Muscle of leg (tissue), 11 donors: Measurements from ENCODE around the gene RAB11FIP4. TPM values are rescaled to one million over a fixed set of nuclear protein-coding genes. Genes with fewer than 3 reads are reported as not detected.

ENCODE experiments used
- DNase-seq: peaks from one replicate; pipeline ENCODE4 v3.0.0; 2013
- H3K27ac ChIP-seq: one replicate; pipeline ENCODE4 v1.5.1; 2013; ENCODE audit warnings: mild to moderate bottlenecking, low read length, control low read depth
- H3K27me3 ChIP-seq: one replicate; pipeline ENCODE4 v1.6.1; 2013; ENCODE audit warnings: low read length; ENCODE audit not compliant: control insufficient read depth, insufficient read depth
- H3K36me3 ChIP-seq: one replicate; pipeline ENCODE4 v1.6.1; 2013; ENCODE audit warnings: low read length; ENCODE audit not compliant: control insufficient read depth, insufficient read depth
- H3K4me1 ChIP-seq: one replicate; pipeline ENCODE4 v1.6.1; 2013; ENCODE audit warnings: low read length; ENCODE audit not compliant: control insufficient read depth, insufficient read depth
- H3K4me3 ChIP-seq: one replicate; pipeline ENCODE4 v1.5.1; 2013; ENCODE audit warnings: low read length, control low read depth
- H3K9me3 ChIP-seq: replicated peaks from 2 replicates; pipeline ENCODE4 v1.6.1; 2013; ENCODE audit warnings: low read depth, low read length; ENCODE audit not compliant: control insufficient read depth
- WGBS: methylation state at CpG from one replicate; pipeline ENCODE4 v1.1.5; 2013; ENCODE audit warnings: missing lambda C conversion rate; ENCODE audit not compliant: insufficient coverage; 5-methylcytosine and 5-hydroxymethylcytosine counted together
- polyA plus RNA-seq, 8 donors: library from polyadenylated mRNA; unstranded; fragments of 120-200 nt; gene quantifications; one replicate each; pipeline versions ENCODE4 v1.2.1 to v1.2.3, GENCODE V29; 2013; ENCODE audit warnings: inconsistent platforms in 1 of 8, low replicate concordance in 1 of 8; ENCODE audit not compliant: insufficient read length in 8 of 8, insufficient read depth in 1 of 8
- total RNA-seq: library from RNA; stranded (reverse); fragments of 120-200 nt; gene quantifications from one replicate; pipeline ENCODE4 v1.2.4, GENCODE V29; 2013

The RAB11FIP4 gene
- total and polyA plus RNA-seq, 9 donors, result 0.28 to 1.6 (median 0.89) TPM

- no peaks in the 10 kb centered on the region for H3K27me3 ChIP-seq
- no peaks in the 10 kb centered on the region for H3K9me3 ChIP-seq
- WGBS, result 79% methylated on average over 3 of the region's 4 CpGs
- H3K4me1 ChIP-seq, result peaks cover 7% of the 10 kb centered on the region
- no peak overlapping the region for H3K4me3 ChIP-seq
- H3K36me3 ChIP-seq, result no peaks in the 10 kb centered on the region
- no peak for DNase-seq
- H3K27ac ChIP-seq, result no peak overlapping the region
Observed at GRCh38 chr17:31546650-31547049, 155.2 kb downstream of the RAB11FIP4 start.

- DNase-seq, result no peak
- peaks cover 2% of the 10 kb centered on the region for H3K27me3 ChIP-seq
- peak overlapping the region; percentile 13 for H3K27ac ChIP-seq
Observed at GRCh38 chr17:31548709-31549108, 157.2 kb downstream of the RAB11FIP4 start.

DNA sequence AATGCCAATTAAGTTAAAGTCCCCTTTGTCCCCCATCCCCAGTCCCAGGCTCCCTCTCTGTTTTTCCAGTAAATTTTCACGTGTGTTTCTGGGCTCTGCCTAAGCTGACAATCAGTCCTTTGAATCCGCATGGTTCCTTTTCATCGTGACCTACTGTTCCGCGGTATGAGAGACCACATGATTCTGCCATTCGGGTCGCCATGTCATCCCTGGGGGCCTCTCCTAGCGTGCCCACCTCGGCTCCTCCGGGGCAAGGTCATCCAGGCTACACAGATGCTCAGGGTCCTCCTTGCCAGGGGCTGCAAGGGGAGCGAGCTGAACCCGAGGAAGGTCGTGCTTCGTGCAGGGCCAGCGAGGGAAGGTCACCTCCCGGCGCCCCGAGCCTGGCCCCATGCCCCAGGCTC, 157.6 kb downstream of the RAB11FIP4 start:
- H3K4me1 ChIP-seq, result peaks cover 7% of the 10 kb centered on the region
- WGBS, result 0% methylated on average over 18 of the region's 18 CpGs
- H3K27ac ChIP-seq, result peak overlapping the region; percentile 13
- H3K36me3 ChIP-seq, result no peaks in the 10 kb centered on the region
- peak; percentile 46 for DNase-seq
- no peaks in the 10 kb centered on the region for H3K9me3 ChIP-seq
- peak overlapping the region; percentile 75 for H3K4me3 ChIP-seq
- peaks cover 3% of the 10 kb centered on the region for H3K27me3 ChIP-seq

More at GRCh38 chr17:31548709-31549108, 157.2 kb downstream of the RAB11FIP4 start:
- Histone ChIP-seq H3K9me3 (no peaks in the 10 kb centered on the region), H3K4me1 (peaks cover 7% of the 10 kb centered on the region), H3K36me3 (no peaks in the 10 kb centered on the region), H3K4me3 (peak overlapping the region; percentile 75)
- 44% methylated on average over 2 of the region's 5 CpGs for WGBS

GRCh38 chr17:31549525-31550388, 158.3 kb downstream of the RAB11FIP4 start:
- H3K4me3 ChIP-seq, result peak overlapping the region; percentile 75
- under 1% methylated on average over 91 of the region's 105 CpGs for whole genome bisulfite sequencing
- H3K4me1 ChIP-seq, result peaks cover 7% of the 10 kb centered on the region
- H3K27ac ChIP-seq, result peak overlapping the region; percentile 71
- H3K9me3 ChIP-seq, result no peaks in the 10 kb centered on the region
- peaks cover 5% of the 10 kb centered on the region for H3K27me3 ChIP-seq
- no peaks in the 10 kb centered on the region for H3K36me3 ChIP-seq
- peak; percentile 96 for DNase-seq

GRCh38 chr17:31550389-31551056, 159.0 kb downstream of the RAB11FIP4 start:
- Histone ChIP-seq H3K4me1 (peaks cover 7% of the 10 kb centered on the region), H3K9me3 (no peaks in the 10 kb centered on the region), H3K36me3 (no peaks in the 10 kb centered on the region), H3K27me3 (peaks cover 6% of the 10 kb centered on the region), H3K4me3 (peak overlapping the region; percentile 75), H3K27ac (peak overlapping the region; percentile 47)
- WGBS, result 12% methylated on average over 14 of the region's 17 CpGs
- DNase-seq, result peak; percentile 41

DNA sequence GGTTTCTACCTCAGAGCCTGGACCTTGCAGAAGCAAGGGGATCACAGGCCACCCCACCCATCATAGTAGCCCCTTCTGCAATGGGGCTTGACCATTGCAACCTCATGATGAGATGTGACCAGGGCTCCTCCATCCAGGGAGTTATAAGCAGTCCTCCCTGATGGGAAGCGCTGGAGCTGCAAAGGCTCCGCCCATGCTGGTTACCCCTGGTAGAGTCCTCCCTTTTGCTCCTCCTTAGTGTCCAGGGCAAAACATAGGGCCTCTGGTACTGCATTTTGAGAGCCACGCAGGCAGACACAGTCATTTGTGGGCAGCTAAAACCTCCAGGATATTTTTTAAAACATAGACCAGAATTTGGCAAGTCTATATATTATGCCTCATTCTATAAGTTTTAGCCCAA, 161.1 kb downstream of the RAB11FIP4 start:
- Histone ChIP-seq H3K9me3 (no peaks in the 10 kb centered on the region), H3K4me3 (no peak overlapping the region), H3K36me3 (no peaks in the 10 kb centered on the region), H3K27ac (no peak overlapping the region), H3K27me3 (peaks cover 10% of the 10 kb centered on the region), H3K4me1 (peaks cover 7% of the 10 kb centered on the region)
- DNase-seq, result no peak
- WGBS, result 85% methylated on average over 2 of the region's 3 CpGs

DNA sequence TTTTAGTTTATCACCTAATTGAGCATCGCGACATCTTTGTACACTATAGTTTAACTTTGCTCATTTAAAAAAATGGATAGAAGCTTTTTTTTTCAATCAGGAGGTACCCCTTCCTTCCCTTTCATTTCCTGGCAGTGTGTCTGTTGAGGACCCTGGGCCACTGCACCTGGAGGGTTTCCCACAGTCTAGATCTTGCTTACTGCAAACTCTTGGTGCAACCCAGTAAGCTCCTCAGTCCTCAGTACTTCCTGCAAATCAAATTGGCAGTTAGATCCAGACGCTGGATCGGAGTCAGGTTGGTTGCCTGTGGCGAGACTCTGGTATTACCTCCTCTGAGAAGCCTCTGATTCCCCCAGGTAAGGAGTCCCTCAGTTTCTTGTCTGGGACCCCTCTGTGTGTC, 162.0 kb downstream of the RAB11FIP4 start:
- Histone ChIP-seq H3K4me1 (peaks cover 10% of the 10 kb centered on the region), H3K36me3 (no peaks in the 10 kb centered on the region), H3K9me3 (no peaks in the 10 kb centered on the region), H3K27ac (no peak overlapping the region), H3K27me3 (peaks cover 10% of the 10 kb centered on the region), H3K4me3 (no peak overlapping the region)
- no peak for DNase-seq
- 75% methylated on average over 3 of the region's 5 CpGs for WGBS

- H3K4me1 ChIP-seq, result peaks cover 7% of the 10 kb centered on the region
- 25% methylated on average over 1 of the region's 1 CpG for WGBS
- H3K27me3 ChIP-seq, result peaks cover 16% of the 10 kb centered on the region
- no peak overlapping the region for H3K27ac ChIP-seq
- H3K4me3 ChIP-seq, result no peak overlapping the region
- DNase-seq, result no peak
- no peaks in the 10 kb centered on the region for H3K9me3 ChIP-seq
- H3K36me3 ChIP-seq, result no peaks in the 10 kb centered on the region
Observed at GRCh38 chr17:31554930-31555329, 163.5 kb downstream of the RAB11FIP4 start.

- no peak for DNase-seq
- Histone ChIP-seq H3K36me3 (no peaks in the 10 kb centered on the region), H3K9me3 (no peaks in the 10 kb centered on the region), H3K27me3 (peaks cover 24% of the 10 kb centered on the region), H3K27ac (no peak overlapping the region), H3K4me1 (peaks cover 26% of the 10 kb centered on the region), H3K4me3 (no peak overlapping the region)
- WGBS, result 55% methylated on average over 5 of the region's 13 CpGs
Observed at GRCh38 chr17:31556969-31557645, 165.6 kb downstream of the RAB11FIP4 start.
